Uterus (tissue), 4 donors: ENCODE results near the gene CYP4X1. TPM values are rescaled to one million over a fixed set of nuclear protein-coding genes. Genes with fewer than 3 reads are reported as not detected.
A peak's percentile ranks its signal among the peaks of the same experiment; 100 is the strongest.
"Not testable (repeated sequence)": the region's sequence is repeated elsewhere in the genome, so short reads cannot be mapped to it uniquely, and the experiment has no call there.

Source experiments
- DNase-seq, 2 donors: peaks; one replicate each; pipeline ENCODE4 v3.0.0-alpha.2; 2019 to 2020
- H3K27ac ChIP-seq, 2 donors: fragments of 200-600 bp; sonication (generic); 1 replicate in 1 of 2; 2 replicates in 1 of 2; pipeline ENCODE4 v1.5.1; 2016 to 2018
- H3K27me3 ChIP-seq, 2 donors: fragments of 200-600 bp; sonication (generic); one replicate each; pipeline ENCODE4 v1.5.1; 2018 to 2019; ENCODE audit warnings: control low read depth in 1 of 2
- H3K36me3 ChIP-seq, 2 donors: fragments of 200-600 bp; sonication (generic); one replicate each; pipeline ENCODE4 v1.5.1; 2019; ENCODE audit warnings: control low read depth in 1 of 2
- H3K4me1 ChIP-seq, 2 donors: fragments of 200-600 bp; sonication (generic); one replicate each; pipeline ENCODE4 v1.5.1; 2018 to 2019; ENCODE audit warnings: control low read depth in 1 of 2
- H3K4me3 ChIP-seq, 2 donors: fragments of 200-600 bp; sonication (generic); 1 replicate in 1 of 2; 2 replicates in 1 of 2; pipeline ENCODE4 v1.5.1; 2018 to 2019; ENCODE audit warnings: mild to moderate bottlenecking in 1 of 2
- H3K9me3 ChIP-seq, 2 donors: fragments of 200-600 bp; sonication (generic); one replicate each; pipeline ENCODE4 v1.5.1; 2019; ENCODE audit warnings: control low read depth in 1 of 2
- intact Hi-C: fragments of 100-400 bp; cut with DNase I; formaldehyde crosslinking; loops from one replicate; pipeline ENCODE4 v1.15.1; 2023; ENCODE audit warnings: low total_unique reads
- small RNA-seq: library from RNA; depleted of rRNA; stranded (forward); fragments of <200 nt; gene quantifications from one replicate; pipeline ENCODE3, GENCODE V24; 2016
- total RNA-seq, 4 donors: library from RNA; depleted of rRNA in 3 of 4; stranded (reverse); fragments of >200 nt in 3 of 4; gene quantifications; one replicate each; pipeline versions ENCODE4 v1.1.0 to v1.2.4, GENCODE V29; 2014 to 2023
- TF ChIP-seq, protein P1 (sequence below), 4 experiments: fragments of 200-600 bp in 2 of 4; fragments of 450-650 bp in 2 of 4; sonication (generic) in 2 of 4; IDR thresholded peaks; one replicate each; pipeline ENCODE4 v1.5.1; 2016 to 2019; ENCODE audit warnings: antibody characterized with exemption in 4 of 4, mild to moderate bottlenecking in 2 of 4, moderate library complexity in 1 of 4
- donor health status: DM: yes; HTN: yes; CAD: no.

Gene CYP4X1
- total RNA-seq, 4 donors from 2014 or later: under 0.01 to 4.1 (median 2.1) TPM

DNA sequence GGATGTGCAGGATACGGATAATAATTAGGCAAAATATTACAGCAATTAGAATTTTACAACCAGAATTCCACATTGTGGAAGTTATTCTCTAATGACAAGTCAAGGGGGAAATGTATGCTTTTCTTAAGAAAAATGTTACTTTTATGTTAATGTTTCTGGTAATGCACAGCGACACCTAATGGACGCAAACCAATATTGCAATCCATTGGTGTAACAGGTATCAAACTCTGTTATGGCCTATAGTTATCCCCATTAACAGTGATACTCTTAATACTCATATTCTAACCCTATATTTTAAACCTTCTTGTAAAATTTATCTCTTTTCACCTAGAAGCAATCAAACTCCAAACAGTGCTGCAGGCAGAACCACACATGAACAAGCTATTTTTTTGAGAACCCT lies 65.9 kb downstream of the CYP4X1 start:
- H3K9me3 ChIP-seq, H3K27ac ChIP-seq, H3K36me3 ChIP-seq, intact Hi-C loops, DNase-seq, H3K4me1 ChIP-seq, H3K4me3 ChIP-seq, H3K27me3 ChIP-seq: not testable (repeated sequence)
- TF ChIP-seq, protein P1, sequence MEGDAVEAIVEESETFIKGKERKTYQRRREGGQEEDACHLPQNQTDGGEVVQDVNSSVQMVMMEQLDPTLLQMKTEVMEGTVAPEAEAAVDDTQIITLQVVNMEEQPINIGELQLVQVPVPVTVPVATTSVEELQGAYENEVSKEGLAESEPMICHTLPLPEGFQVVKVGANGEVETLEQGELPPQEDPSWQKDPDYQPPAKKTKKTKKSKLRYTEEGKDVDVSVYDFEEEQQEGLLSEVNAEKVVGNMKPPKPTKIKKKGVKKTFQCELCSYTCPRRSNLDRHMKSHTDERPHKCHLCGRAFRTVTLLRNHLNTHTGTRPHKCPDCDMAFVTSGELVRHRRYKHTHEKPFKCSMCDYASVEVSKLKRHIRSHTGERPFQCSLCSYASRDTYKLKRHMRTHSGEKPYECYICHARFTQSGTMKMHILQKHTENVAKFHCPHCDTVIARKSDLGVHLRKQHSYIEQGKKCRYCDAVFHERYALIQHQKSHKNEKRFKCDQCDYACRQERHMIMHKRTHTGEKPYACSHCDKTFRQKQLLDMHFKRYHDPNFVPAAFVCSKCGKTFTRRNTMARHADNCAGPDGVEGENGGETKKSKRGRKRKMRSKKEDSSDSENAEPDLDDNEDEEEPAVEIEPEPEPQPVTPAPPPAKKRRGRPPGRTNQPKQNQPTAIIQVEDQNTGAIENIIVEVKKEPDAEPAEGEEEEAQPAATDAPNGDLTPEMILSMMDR (IDR thresholded peaks at IDR 0.05): peak; percentile 11 to 38 (median 18)

DNA sequence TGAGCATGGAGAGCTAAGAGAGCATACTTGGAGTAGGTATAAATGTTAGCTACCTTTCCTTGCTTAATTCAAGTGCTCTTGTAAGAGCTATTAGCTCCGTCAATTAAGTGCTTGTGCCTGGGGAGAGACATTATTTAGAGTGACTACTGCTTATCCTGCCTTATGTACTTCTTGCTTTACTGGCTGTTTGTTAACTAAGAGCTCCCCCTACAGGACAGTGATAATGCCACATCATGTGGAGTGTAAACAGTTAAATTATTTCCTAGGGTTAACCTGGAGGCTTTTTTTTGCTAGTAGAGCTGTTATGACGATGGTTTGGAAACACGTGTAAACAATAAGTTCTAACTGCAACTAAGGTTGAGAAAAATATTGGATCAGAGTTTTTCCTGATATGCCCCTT lies 68.0 kb downstream of the CYP4X1 start:
- DNase-seq, intact Hi-C loops: not testable (repeated sequence)

More for the DNA sequence above, 68.0 kb downstream of the CYP4X1 start:
- not testable (repeated sequence) for H3K27ac ChIP-seq, H3K27me3 ChIP-seq, H3K4me3 ChIP-seq, H3K9me3 ChIP-seq, H3K36me3 ChIP-seq, H3K4me1 ChIP-seq

Small RNA genes within 50 kb of the gene (small RNA-seq; reads per million reads assigned to genes)
- gene CYP4A27P: not detected
- gene CYP4A43P: not detected
- gene CYP4A44P: not detected

Other genes starting within 250 kb of the CYP4X1 start
- 10 to 100 TPM in 2 of 4 donors, 1 to 10 TPM in 2; 4.9 to 37.6 (median 10.1) TPM for gene CYP4B1, start 224.6 kb upstream of the CYP4X1 start, total RNA-seq
- gene CYP4A11, start 82.2 kb upstream of the CYP4X1 start, total RNA-seq: 1 to 10 TPM in 1 of 4 donors, under 1 TPM in 1, not detected in 2; 0.21 to 1.0 TPM
- 1 to 10 TPM in 1 of 4 donors, under 1 TPM in 3; 0.41 to 1.8 (median 0.67) TPM for gene CYP4Z1, start 43.6 kb downstream of the CYP4X1 start, total RNA-seq
- under 1 TPM in 1 of 4 donors, not detected in 3; 0.21 TPM for gene CYP4A22, start 113.8 kb downstream of the CYP4X1 start, total RNA-seq
- gene PDZK1IP1, start 166.4 kb downstream of the CYP4X1 start, total RNA-seq: under 1 TPM in 1 of 4 donors, not detected in 3; 0.48 TPM
- 10 to 100 TPM in 3 of 4 donors, 1 to 10 TPM in 1; 4.8 to 20.7 (median 13.0) TPM for gene TAL1, start 208.6 kb downstream of the CYP4X1 start, total RNA-seq